GM18505 (cell line): ENCODE measurements around the gene VWA5A.
"Not testable (repeated sequence)": the region's sequence is repeated elsewhere in the genome, so short reads cannot be mapped to it uniquely, and the experiment has no call there.

Experiments
- ATAC-seq: cut with Tn5 transposase; IDR thresholded peaks from one replicate; pipeline ENCODE4 v1.9.1; 2021; ENCODE audit not compliant: unreplicated experiment
- POLR2A ChIP-seq: IDR thresholded peaks from 4 replicates; pipeline ENCODE4 v1.6.1; 2011; ENCODE audit warnings: borderline replicate concordance; ENCODE audit not compliant: insufficient read depth, insufficient read length; ENCODE audit errors: extremely low read depth

Gene VWA5A

GRCh38 chr11:124115782-124116616 is 749 bp downstream of the VWA5A start:
- ATAC-seq, result peak; percentile 19

GRCh38 chr11:124119103-124119502 is 3.9 kb downstream of the VWA5A start:
- no peak for TF ChIP-seq POLR2A
- ATAC-seq, result no peak

More at GRCh38 chr11:124115782-124116616, 749 bp downstream of the VWA5A start:
- no peak for TF ChIP-seq POLR2A

GRCh38 chr11:124120891-124121290 is 5.6 kb downstream of the VWA5A start:
- no peak for ATAC-seq
- no peak for TF ChIP-seq POLR2A

GRCh38 chr11:124122123-124122522 is 6.9 kb downstream of the VWA5A start:
- no peak for ATAC-seq

GRCh38 chr11:124123622-124124021 is 8.4 kb downstream of the VWA5A start:
- ATAC-seq, result no peak

More at GRCh38 chr11:124122123-124122522, 6.9 kb downstream of the VWA5A start:
- TF ChIP-seq POLR2A, result no peak

GRCh38 chr11:124127134-124127533 is 11.9 kb downstream of the VWA5A start:
- ATAC-seq, result not testable (repeated sequence)

More at GRCh38 chr11:124123622-124124021, 8.4 kb downstream of the VWA5A start:
- TF ChIP-seq POLR2A, result no peak

GRCh38 chr11:124143034-124143433 is 27.8 kb downstream of the VWA5A start:
- ATAC-seq, result no peak

GRCh38 chr11:124147951-124148350 is 32.7 kb downstream of the VWA5A start:
- ATAC-seq, result no peak
- TF ChIP-seq POLR2A, result no peak

More at GRCh38 chr11:124143034-124143433, 27.8 kb downstream of the VWA5A start:
- no peak for TF ChIP-seq POLR2A

GRCh38 chr11:124150684-124151083 is 35.4 kb downstream of the VWA5A start:
- ATAC-seq, result no peak
- TF ChIP-seq POLR2A, result no peak

- TF ChIP-seq POLR2A, result no peak
- no peak for ATAC-seq
Observed at GRCh38 chr11:124152770-124153407, 37.6 kb downstream of the VWA5A start.

- no peak for TF ChIP-seq POLR2A
- no peak for ATAC-seq
Observed at GRCh38 chr11:124153821-124154220, 38.6 kb downstream of the VWA5A start.

GRCh38 chr11:124159481-124159880 is 44.2 kb downstream of the VWA5A start:
- no peak for ATAC-seq
- no peak for TF ChIP-seq POLR2A

GRCh38 chr11:124160986-124161385 is 45.7 kb downstream of the VWA5A start:
- TF ChIP-seq POLR2A, result no peak

GRCh38 chr11:124167826-124168231 is 52.6 kb downstream of the VWA5A start:
- ATAC-seq, result no peak
- TF ChIP-seq POLR2A, result no peak

More at GRCh38 chr11:124160986-124161385, 45.7 kb downstream of the VWA5A start:
- ATAC-seq, result no peak
